Lung (tissue), 12 donors: ENCODE results near the gene RGS3. TPM values are rescaled to one million over a fixed set of nuclear protein-coding genes. Genes with fewer than 3 reads are reported as not detected.
A peak's percentile ranks its signal among the peaks of the same experiment; 100 is the strongest.

Source experiments
- ATAC-seq: fragments of 200-7000 bp; cut with Tn5 transposase; one replicate; pipeline ENCODE4 v1.9.1; 2020; ENCODE audit warnings: moderate number of reproducible peaks; ENCODE audit not compliant: insufficient read depth, low FRiP score
- DNase-seq, 3 donors: peaks; one replicate each; pipeline ENCODE4 v3.0.0-alpha.2; 2013 to 2017
- H3K27ac ChIP-seq, 2 donors: one replicate each; pipeline ENCODE4 v1.5.1; 2013; ENCODE audit warnings: mild to moderate bottlenecking in 2 of 2, moderate library complexity in 2 of 2, control low read depth in 1 of 2, inconsistent platforms in 1 of 2, low read depth in 1 of 2, low read length in 1 of 2
- H3K27me3 ChIP-seq, 3 donors: one replicate each; pipeline ENCODE4 v1.5.1; 2013; ENCODE audit warnings: low read length in 2 of 3; ENCODE audit not compliant: control insufficient read depth in 3 of 3, insufficient read depth in 3 of 3
- H3K36me3 ChIP-seq, 4 donors: one replicate each; pipeline ENCODE4 v1.5.1; 2013; ENCODE audit warnings: low read length in 4 of 4, mild to moderate bottlenecking in 1 of 4, moderate library complexity in 1 of 4; ENCODE audit not compliant: control insufficient read depth in 4 of 4, insufficient read depth in 4 of 4
- H3K4me1 ChIP-seq, 5 donors: one replicate each; pipeline ENCODE4 v1.5.1; 2013; ENCODE audit warnings: low read length in 5 of 5, mild to moderate bottlenecking in 2 of 5, moderate library complexity in 1 of 5; ENCODE audit not compliant: control insufficient read depth in 5 of 5, insufficient read depth in 5 of 5
- H3K4me3 ChIP-seq: one replicate; pipeline ENCODE4 v1.5.1; 2013; ENCODE audit warnings: mild to moderate bottlenecking, control low read depth, moderate library complexity
- H3K9ac ChIP-seq, 2 donors: one replicate each; pipeline ENCODE4 v1.5.1; 2013; ENCODE audit warnings: low read length in 2 of 2, control low read depth in 1 of 2; ENCODE audit not compliant: insufficient read depth in 1 of 2
- H3K9me3 ChIP-seq, 4 donors: one replicate each; pipeline ENCODE4 v1.5.1; 2013; ENCODE audit warnings: low read length in 3 of 4, mild to moderate bottlenecking in 1 of 4, moderate library complexity in 1 of 4; ENCODE audit not compliant: control insufficient read depth in 4 of 4, insufficient read depth in 3 of 4
- CTCF ChIP-seq: IDR thresholded peaks from 2 replicates; pipeline ENCODE4 v1.5.1; 2012; ENCODE audit warnings: mild to moderate bottlenecking; ENCODE audit errors: control extremely low read depth, extremely low read depth
- WGBS, 2 donors: extraction: QIAGEN DNeasy Blood & Tissue Kit; methylation state at CpG; one replicate each; pipeline ENCODE4 v1.1.7; 2013; 5-methylcytosine and 5-hydroxymethylcytosine counted together
- polyA plus RNA-seq, 2 donors: library from polyadenylated mRNA; stranded (reverse); fragments of 200-250 nt; gene quantifications; one replicate each; pipeline ENCODE4 v1.2.1, GENCODE V29; 2013
- total RNA-seq, 2 donors: library from RNA; depleted of rRNA in 1 of 2; stranded (reverse); fragments of >200 nt in 1 of 2; gene quantifications; one replicate each; pipeline ENCODE4 v1.2.1, GENCODE V29; 2014 to 2021
- donor health status: control.
- donor health status: control.
- donor health status: Bipolar disorder and iron deficiency.
- donor health status: healthy.
- donor health status: DM: yes; HTN: yes; CAD: no.

Gene RGS3
- total and polyA plus RNA-seq, 4 donors = 43.0 to 91.8 (median 73.9) TPM

GRCh38 chr9:113598451-113598850 is 134.9 kb downstream of the RGS3 start:
- no peak overlapping the region for H3K9ac ChIP-seq
- H3K27me3 ChIP-seq = no peaks in the 10 kb centered on the region
- H3K9me3 ChIP-seq = no peaks in the 10 kb centered on the region
- TF ChIP-seq CTCF = no peak
- no peak for ATAC-seq
- H3K4me1 ChIP-seq = peaks cover 2 to 70% (median 13%) of the 10 kb centered on the region in 5 donors
- H3K36me3 ChIP-seq = peaks cover 0 to 36% (median 22%) of the 10 kb centered on the region in 4 donors
- no peak for DNase-seq
- WGBS, 2 donors = 79 to 96% methylated on average over 2 of the region's 2 CpGs
- peak overlapping the region in 1 of 2 donors; percentile 33 for H3K27ac ChIP-seq
- H3K4me3 ChIP-seq = no peak overlapping the region

- DNase-seq (peak in 1 of 3 donors; percentile 11), ATAC-seq (no peak)
- no peak for TF ChIP-seq CTCF
- Histone ChIP-seq H3K4me3 (no peak overlapping the region), H3K27ac (peak overlapping the region in 1 of 2 donors; percentile 21), H3K27me3 (no peaks in the 10 kb centered on the region), H3K9me3 (no peaks in the 10 kb centered on the region), H3K4me1 (peaks cover 0 to 67% (median 13%) of the 10 kb centered on the region in 5 donors), H3K9ac (no peak overlapping the region), H3K36me3 (peaks cover 0 to 36% (median 22%) of the 10 kb centered on the region in 4 donors)
- WGBS, 2 donors = 89 to 90% methylated on average over 5 of the region's 5 CpGs
Observed at GRCh38 chr9:113598883-113599282, 135.4 kb downstream of the RGS3 start.

GRCh38 chr9:113599646-113600022 is 136.1 kb downstream of the RGS3 start:
- WGBS, 2 donors = 80 to 89% methylated on average over 5 of the region's 5 CpGs
- Histone ChIP-seq H3K36me3 (peaks cover 0 to 36% (median 22%) of the 10 kb centered on the region in 4 donors), H3K27me3 (no peaks in the 10 kb centered on the region), H3K4me1 (peaks cover 0 to 60% (median 13%) of the 10 kb centered on the region in 5 donors), H3K9ac (no peak overlapping the region), H3K4me3 (no peak overlapping the region), H3K9me3 (no peaks in the 10 kb centered on the region), H3K27ac (peak overlapping the region in 1 of 2 donors; percentile 21)
- no peak for TF ChIP-seq CTCF
- ATAC-seq (no peak), DNase-seq (peak; percentile 83 to 87 (median 84))
